ENCODE measurements around the gene CFDP1. TPM values are rescaled to one million over a fixed set of nuclear protein-coding genes. Genes with fewer than 3 reads are reported as not detected.
A peak's percentile ranks its signal among the peaks of the same experiment; 100 is the strongest.

CFDP1 gene
- total and polyA plus RNA-seq, 2 of the 13 experiments (the other 11 are each of a cell fraction or from before 2014, with no cell fraction given) = 78.6 to 153 TPM

DNA sequence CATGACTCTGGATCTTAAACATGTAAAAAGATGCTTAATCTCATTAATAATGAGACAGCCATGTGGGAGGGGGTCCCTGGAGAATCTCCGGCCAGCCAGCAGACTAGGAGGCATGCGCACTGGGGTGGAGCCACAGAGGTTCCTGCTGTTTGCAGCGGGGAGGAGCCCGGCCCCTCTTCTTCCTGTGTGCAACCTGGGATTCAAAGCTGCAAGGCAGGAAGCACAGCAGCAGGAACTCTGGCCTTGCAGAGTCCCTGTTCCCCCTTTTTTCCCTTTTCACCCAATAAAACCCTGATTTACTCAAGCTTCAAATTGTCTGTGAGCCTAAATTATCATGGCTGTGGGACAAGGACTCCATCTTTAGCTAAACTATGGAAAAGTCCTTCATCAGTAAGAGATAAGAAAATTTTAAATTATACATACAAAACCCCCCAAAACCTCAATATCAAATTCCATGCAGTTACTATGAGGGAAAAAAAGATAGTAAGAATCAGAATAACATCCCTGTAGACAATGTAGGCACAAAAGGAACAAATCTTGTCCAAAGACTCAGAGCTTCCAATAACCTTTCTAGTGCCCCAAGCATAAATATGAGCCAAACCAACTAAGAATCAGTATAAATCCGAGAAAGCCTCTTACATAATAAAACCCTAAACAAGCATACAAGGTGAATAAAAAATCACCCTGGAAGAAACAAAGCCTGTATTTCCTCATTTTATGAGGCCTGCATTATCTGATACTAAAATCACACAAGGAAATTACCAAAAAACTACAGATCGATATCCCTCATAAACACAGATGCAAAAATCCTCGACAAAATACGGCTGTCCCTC is 12.1 kb downstream of the CFDP1 start (continued):
- TF ChIP-seq CREM (IDR thresholded peaks at IDR 0.05) (no peak), CREM (CRISPR knock-in tag; IDR thresholded peaks at IDR 0.05) (no peak), ZMAT3 (CRISPR knock-in tag; conservative IDR thresholded peaks at IDR 0.05) (no peak), TBL1XR1 (IDR thresholded peaks at IDR 0.05; ENCODE audit: borderline replicate concordance, low read length, partially characterized antibody) (no peak), HOXA9 (CRISPR knock-in tag; IDR thresholded peaks at IDR 0.05; ENCODE audit: borderline replicate concordance) (no peak), MEIS1 (CRISPR knock-in tag; IDR thresholded peaks at IDR 0.05; ENCODE audit: borderline replicate concordance) (no peak), TARDBP (CRISPR knock-in tag; IDR thresholded peaks at IDR 0.05) (0 out of 2 replicates have a peak, but pooled peaks have one; percentile 44), TAF1 (CRISPR knock-in tag; IDR thresholded peaks at IDR 0.05) (peak; percentile 46; the same call in 1 of the 2 replicates), ZNF577 (CRISPR knock-in tag; IDR thresholded peaks at IDR 0.05; ENCODE audit: borderline replicate concordance, low read depth) (no peak), ZZZ3 (CRISPR knock-in tag; IDR thresholded peaks at IDR 0.05; ENCODE audit: borderline replicate concordance) (no peak), ZNF556 (CRISPR knock-in tag; IDR thresholded peaks at IDR 0.05; ENCODE audit: borderline replicate concordance) (no peak)
- TF ChIP-seq, protein P1, sequence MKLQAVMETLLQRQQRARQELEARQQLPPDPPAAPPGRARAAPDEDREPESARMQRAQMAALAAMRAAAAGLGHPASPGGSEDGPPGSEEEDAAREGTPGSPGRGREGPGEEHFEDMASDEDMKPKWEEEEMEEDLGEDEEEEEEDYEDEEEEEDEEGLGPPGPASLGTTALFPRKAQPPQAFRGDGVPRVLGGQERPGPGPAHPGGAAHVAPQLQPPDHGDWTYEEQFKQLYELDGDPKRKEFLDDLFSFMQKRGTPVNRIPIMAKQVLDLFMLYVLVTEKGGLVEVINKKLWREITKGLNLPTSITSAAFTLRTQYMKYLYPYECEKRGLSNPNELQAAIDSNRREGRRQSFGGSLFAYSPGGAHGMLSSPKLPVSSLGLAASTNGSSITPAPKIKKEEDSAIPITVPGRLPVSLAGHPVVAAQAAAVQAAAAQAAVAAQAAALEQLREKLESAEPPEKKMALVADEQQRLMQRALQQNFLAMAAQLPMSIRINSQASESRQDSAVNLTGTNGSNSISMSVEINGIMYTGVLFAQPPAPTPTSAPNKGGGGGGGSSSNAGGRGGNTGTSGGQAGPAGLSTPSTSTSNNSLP (IDR thresholded peaks at IDR 0.05; ENCODE audit: low read depth, low read length) = no peak
- TF ChIP-seq, protein P2, sequence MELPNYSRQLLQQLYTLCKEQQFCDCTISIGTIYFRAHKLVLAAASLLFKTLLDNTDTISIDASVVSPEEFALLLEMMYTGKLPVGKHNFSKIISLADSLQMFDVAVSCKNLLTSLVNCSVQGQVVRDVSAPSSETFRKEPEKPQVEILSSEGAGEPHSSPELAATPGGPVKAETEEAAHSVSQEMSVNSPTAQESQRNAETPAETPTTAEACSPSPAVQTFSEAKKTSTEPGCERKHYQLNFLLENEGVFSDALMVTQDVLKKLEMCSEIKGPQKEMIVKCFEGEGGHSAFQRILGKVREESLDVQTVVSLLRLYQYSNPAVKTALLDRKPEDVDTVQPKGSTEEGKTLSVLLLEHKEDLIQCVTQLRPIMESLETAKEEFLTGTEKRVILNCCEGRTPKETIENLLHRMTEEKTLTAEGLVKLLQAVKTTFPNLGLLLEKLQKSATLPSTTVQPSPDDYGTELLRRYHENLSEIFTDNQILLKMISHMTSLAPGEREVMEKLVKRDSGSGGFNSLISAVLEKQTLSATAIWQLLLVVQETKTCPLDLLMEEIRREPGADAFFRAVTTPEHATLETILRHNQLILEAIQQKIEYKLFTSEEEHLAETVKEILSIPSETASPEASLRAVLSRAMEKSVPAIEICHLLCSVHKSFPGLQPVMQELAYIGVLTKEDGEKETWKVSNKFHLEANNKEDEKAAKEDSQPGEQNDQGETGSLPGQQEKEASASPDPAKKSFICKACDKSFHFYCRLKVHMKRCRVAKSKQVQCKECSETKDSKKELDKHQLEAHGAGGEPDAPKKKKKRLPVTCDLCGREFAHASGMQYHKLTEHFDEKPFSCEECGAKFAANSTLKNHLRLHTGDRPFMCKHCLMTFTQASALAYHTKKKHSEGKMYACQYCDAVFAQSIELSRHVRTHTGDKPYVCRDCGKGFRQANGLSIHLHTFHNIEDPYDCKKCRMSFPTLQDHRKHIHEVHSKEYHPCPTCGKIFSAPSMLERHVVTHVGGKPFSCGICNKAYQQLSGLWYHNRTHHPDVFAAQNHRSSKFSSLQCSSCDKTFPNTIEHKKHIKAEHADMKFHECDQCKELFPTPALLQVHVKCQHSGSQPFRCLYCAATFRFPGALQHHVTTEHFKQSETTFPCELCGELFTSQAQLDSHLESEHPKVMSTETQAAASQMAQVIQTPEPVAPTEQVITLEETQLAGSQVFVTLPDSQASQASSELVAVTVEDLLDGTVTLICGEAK (IDR thresholded peaks at IDR 0.05) = no peak
- TF ChIP-seq, protein P2 (CRISPR knock-in tag; IDR thresholded peaks at IDR 0.05) = no peak
- TF ChIP-seq, protein P3, sequence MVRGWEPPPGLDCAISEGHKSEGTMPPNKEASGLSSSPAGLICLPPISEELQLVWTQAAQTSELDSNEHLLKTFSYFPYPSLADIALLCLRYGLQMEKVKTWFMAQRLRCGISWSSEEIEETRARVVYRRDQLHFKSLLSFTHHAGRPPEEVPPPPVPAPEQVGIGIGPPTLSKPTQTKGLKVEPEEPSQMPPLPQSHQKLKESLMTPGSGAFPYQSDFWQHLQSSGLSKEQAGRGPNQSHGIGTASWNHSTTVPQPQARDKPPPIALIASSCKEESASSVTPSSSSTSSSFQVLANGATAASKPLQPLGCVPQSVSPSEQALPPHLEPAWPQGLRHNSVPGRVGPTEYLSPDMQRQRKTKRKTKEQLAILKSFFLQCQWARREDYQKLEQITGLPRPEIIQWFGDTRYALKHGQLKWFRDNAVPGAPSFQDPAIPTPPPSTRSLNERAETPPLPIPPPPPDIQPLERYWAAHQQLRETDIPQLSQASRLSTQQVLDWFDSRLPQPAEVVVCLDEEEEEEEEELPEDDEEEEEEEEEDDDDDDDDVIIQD (CRISPR knock-in tag; IDR thresholded peaks at IDR 0.05; ENCODE audit: low read depth) = peak; percentile 67; the same call in 1 of the 2 replicates
- TF ChIP-seq, protein P4, sequence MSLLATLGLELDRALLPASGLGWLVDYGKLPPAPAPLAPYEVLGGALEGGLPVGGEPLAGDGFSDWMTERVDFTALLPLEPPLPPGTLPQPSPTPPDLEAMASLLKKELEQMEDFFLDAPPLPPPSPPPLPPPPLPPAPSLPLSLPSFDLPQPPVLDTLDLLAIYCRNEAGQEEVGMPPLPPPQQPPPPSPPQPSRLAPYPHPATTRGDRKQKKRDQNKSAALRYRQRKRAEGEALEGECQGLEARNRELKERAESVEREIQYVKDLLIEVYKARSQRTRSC (CRISPR knock-in tag; IDR thresholded peaks at IDR 0.05; ENCODE audit: low read depth) = no peak

Measured in HepG2 (cell line).